ENCODE measurements around the gene PFN4. TPM values are rescaled to one million over a fixed set of nuclear protein-coding genes. Genes with fewer than 3 reads are reported as not detected.
"Not testable (repeated sequence)": the region's sequence is repeated elsewhere in the genome, so short reads cannot be mapped to it uniquely, and the experiment has no call there.

Gene PFN4
- polyA plus RNA-seq, 12 donors = 1.0 to 2.5 (median 1.9) TPM; not detected in 2

GRCh38 chr2:24115057-24115456 lies 8.1 kb downstream of the PFN4 start:
- no peak for DNase-seq

- peak; percentile 20 for DNase-seq
These were observed 11.7 kb downstream of the PFN4 start for GRCh38 chr2:24111407-24111901.

- DNase-seq = no peak
These were observed 12.4 kb downstream of the PFN4 start for GRCh38 chr2:24110660-24111303.

GRCh38 chr2:24109431-24109830 lies 13.7 kb downstream of the PFN4 start:
- not testable (repeated sequence) for DNase-seq

GRCh38 chr2:24107336-24107735 lies 15.8 kb downstream of the PFN4 start:
- DNase-seq = no peak

GRCh38 chr2:24106786-24107185 lies 16.3 kb downstream of the PFN4 start:
- no peak for DNase-seq

GRCh38 chr2:24105816-24106215 lies 17.3 kb downstream of the PFN4 start:
- DNase-seq = no peak

GRCh38 chr2:24104906-24105305 lies 18.2 kb downstream of the PFN4 start:
- no peak for DNase-seq

- no peak for DNase-seq
These were observed 19.0 kb downstream of the PFN4 start for GRCh38 chr2:24104110-24104650.

GRCh38 chr2:24102677-24103076 lies 20.5 kb downstream of the PFN4 start:
- no peak for DNase-seq

- no peak for DNase-seq
These were observed 21.1 kb downstream of the PFN4 start for GRCh38 chr2:24101992-24102391.

- DNase-seq = not testable (repeated sequence)
These were observed 22.4 kb downstream of the PFN4 start for GRCh38 chr2:24100732-24101131.

- DNase-seq = not testable (repeated sequence)
These were observed 27.9 kb downstream of the PFN4 start for GRCh38 chr2:24095171-24095677.

GRCh38 chr2:24093270-24093669 lies 29.9 kb downstream of the PFN4 start:
- DNase-seq = not testable (repeated sequence)

GRCh38 chr2:24088821-24089359 lies 34.2 kb downstream of the PFN4 start:
- DNase-seq = no peak

- no peak for DNase-seq
These were observed 36.1 kb downstream of the PFN4 start for GRCh38 chr2:24087032-24087431.

GRCh38 chr2:24086241-24086640 lies 36.9 kb downstream of the PFN4 start:
- DNase-seq = no peak

GRCh38 chr2:24085200-24085489 lies 38.0 kb downstream of the PFN4 start:
- DNase-seq = no peak

GRCh38 chr2:24084386-24085199 lies 38.5 kb downstream of the PFN4 start, which contains the start of gene TP53I3:
Gene TP53I3, minus strand, starts transcription at chr2:24084834. Its CDS starts 508 bp downstream, at chr2:24084326.
- DNase-seq = peak; percentile 92

- DNase-seq = peak; percentile 81
These were observed 39.4 kb downstream of the PFN4 start for GRCh38 chr2:24083567-24084385.

- DNase-seq = no peak
These were observed 40.2 kb downstream of the PFN4 start for GRCh38 chr2:24082787-24083566.

All from muscle of arm (tissue), 12 donors.